ENCODE measurements around the gene HOXC12. TPM values are rescaled to one million over a fixed set of nuclear protein-coding genes. Genes with fewer than 3 reads are reported as not detected.

HOXC12 gene
- total RNA-seq, 4 donors from 2014 or later = not detected

GRCh38 chr12:53927220-53928029 is 27.3 kb upstream of the HOXC12 start:
- Histone ChIP-seq H3K4me3 (no peak overlapping the region), H3K36me3 (no peaks in the 10 kb centered on the region), H3K9me3 (no peaks in the 10 kb centered on the region), H3K4me1 (peaks cover 0 to 9% (median 0%) of the 10 kb centered on the region in 3 donors), H3K27me3 (peaks cover 17 to 100% (median 51%) of the 10 kb centered on the region in 4 donors), H3K27ac (no peak overlapping the region)
- intact Hi-C loops (cut with DNase I) = no loop called here
- DNase-seq = no peak
- 20 to 21% methylated on average over 14 to 21 of the region's 45 CpGs for WGBS, 2 donors
- no peak for TF ChIP-seq POLR2A (IDR thresholded peaks at IDR 0.05)
- no peak for TF ChIP-seq CTCF (IDR thresholded peaks at IDR 0.05)

GRCh38 chr12:53928054-53928835 is 26.5 kb upstream of the HOXC12 start:
- TF ChIP-seq POLR2A (IDR thresholded peaks at IDR 0.05) (no peak), CTCF (IDR thresholded peaks at IDR 0.05) (no peak)
- Histone ChIP-seq H3K36me3 (no peaks in the 10 kb centered on the region), H3K27ac (no peak overlapping the region), H3K9me3 (no peaks in the 10 kb centered on the region), H3K4me1 (peaks cover 0 to 9% (median 0%) of the 10 kb centered on the region in 3 donors), H3K27me3 (peaks cover 17 to 100% (median 55%) of the 10 kb centered on the region in 4 donors), H3K4me3 (no peak overlapping the region)
- 12 to 18% methylated on average over 20 to 27 of the region's 31 CpGs for WGBS, 2 donors
- no peak for DNase-seq
- intact Hi-C loops (cut with DNase I) = no loop called here

GRCh38 chr12:53929527-53929926 is 25.2 kb upstream of the HOXC12 start:
- DNase-seq = no peak
- peaks cover 0 to 9% (median 0%) of the 10 kb centered on the region in 3 donors for H3K4me1 ChIP-seq
- 25 to 35% methylated on average over 4 of the region's 4 CpGs for WGBS, 2 donors
- intact Hi-C loops (cut with DNase I) = no loop called here
- peaks cover 22 to 100% (median 63%) of the 10 kb centered on the region in 4 donors for H3K27me3 ChIP-seq
- H3K9me3 ChIP-seq = no peaks in the 10 kb centered on the region
- no peak overlapping the region for H3K27ac ChIP-seq
- TF ChIP-seq CTCF (IDR thresholded peaks at IDR 0.05) (no peak), POLR2A (IDR thresholded peaks at IDR 0.05) (no peak)
- no peak overlapping the region for H3K4me3 ChIP-seq
- H3K36me3 ChIP-seq = no peaks in the 10 kb centered on the region

GRCh38 chr12:53930591-53931255 is 24.0 kb upstream of the HOXC12 start:
- Histone ChIP-seq H3K27ac (no peak overlapping the region), H3K4me3 (no peak overlapping the region), H3K36me3 (no peaks in the 10 kb centered on the region), H3K4me1 (peaks cover 4 to 15% (median 5%) of the 10 kb centered on the region in 3 donors), H3K9me3 (no peaks in the 10 kb centered on the region), H3K27me3 (peaks cover 23 to 100% (median 70%) of the 10 kb centered on the region in 4 donors)
- no peak for TF ChIP-seq CTCF (IDR thresholded peaks at IDR 0.05)
- no peak for TF ChIP-seq POLR2A (IDR thresholded peaks at IDR 0.05)
- WGBS, 2 donors = 17 to 20% methylated on average over 19 to 30 of the region's 30 CpGs
- DNase-seq = no peak
- intact Hi-C loops (cut with DNase I) = no loop called here

All from esophagus squamous epithelium (tissue), 5 donors.